HEK293T (cell line): ENCODE measurements around the gene MTMR12.

Experiments
- ARNT ChIP-seq: fragments of 450-650 bp; IDR thresholded peaks from 2 replicates; pipeline ENCODE4 v1.6.1; 2017; ENCODE audit warnings: mild to moderate bottlenecking
- ELF4 ChIP-seq: fragments of 450-650 bp; IDR thresholded peaks from 2 replicates; pipeline ENCODE4 v1.6.1; 2017; ENCODE audit warnings: antibody characterized with exemption
- FOXA1 ChIP-seq: fragments of 450-650 bp; IDR thresholded peaks from 2 replicates; pipeline ENCODE4 v1.6.1; 2016; ENCODE audit warnings: mild to moderate bottlenecking
- FOXK2 ChIP-seq: fragments of 450-650 bp; IDR thresholded peaks from 2 replicates; pipeline ENCODE4 v1.6.1; 2016; ENCODE audit warnings: mild to moderate bottlenecking
- FOXM1 ChIP-seq: fragments of 450-650 bp; IDR thresholded peaks from 2 replicates; pipeline ENCODE4 v1.6.1; 2017; ENCODE audit warnings: mild to moderate bottlenecking, borderline replicate concordance
- HDGF ChIP-seq: fragments of 450-650 bp; IDR thresholded peaks from 2 replicates; pipeline ENCODE4 v1.6.1; 2017; ENCODE audit warnings: antibody characterized with exemption, borderline replicate concordance
- NFRKB ChIP-seq: fragments of 450-650 bp; IDR thresholded peaks from 2 replicates; pipeline ENCODE4 v1.6.1; 2016; ENCODE audit warnings: mild to moderate bottlenecking, moderate library complexity
- SUZ12 ChIP-seq: fragments of 450-650 bp; IDR thresholded peaks from 2 replicates; pipeline ENCODE4 v1.6.1; 2016; ENCODE audit warnings: mild to moderate bottlenecking
- ZNF384 ChIP-seq: fragments of 450-650 bp; IDR thresholded peaks from 2 replicates; pipeline ENCODE4 v1.6.1; 2016

DNA sequence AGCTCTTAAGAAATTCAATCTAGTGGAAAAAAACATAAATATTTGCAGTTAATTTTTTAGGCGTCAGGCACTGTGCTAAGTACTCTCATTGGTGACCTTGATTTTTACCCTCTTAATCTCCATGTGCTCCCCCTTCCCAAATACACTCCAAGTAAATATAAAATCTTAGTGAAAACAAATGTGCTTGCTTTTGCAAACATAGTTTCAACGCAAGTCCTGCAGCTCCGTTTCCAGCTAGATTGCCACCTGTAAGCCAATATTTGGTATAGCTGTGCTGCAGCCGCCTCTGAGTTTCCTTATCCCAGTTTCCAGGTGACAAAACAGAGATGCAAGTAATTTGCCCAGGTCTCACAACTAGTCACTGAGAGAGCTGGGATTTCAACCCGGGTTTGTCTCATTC, 1.9 kb upstream of the MTMR12 start:
- TF ChIP-seq HDGF (no peak), ZNF384 (no peak), ELF4 (no peak), FOXK2 (no peak), FOXM1 (no peak), ARNT (no peak), FOXA1 (no peak), SUZ12 (no peak), NFRKB (no peak)
